Kidney capillary endothelial cell (primary cell): ENCODE results near the gene LDB2.
"Not testable (repeated sequence)": the region's sequence is repeated elsewhere in the genome, so short reads cannot be mapped to it uniquely, and the experiment has no call there.

Experiments
- DNase-seq: peaks from one replicate; pipeline ENCODE4 v3.0.0-alpha.2; 2018; ENCODE audit warnings: low spot score

Gene LDB2

GRCh38 chr4:16596267-16596666 is 302.2 kb downstream of the LDB2 start:
- DNase-seq = no peak

- no peak for DNase-seq
Observed at GRCh38 chr4:16594128-16594527, 304.3 kb downstream of the LDB2 start.

GRCh38 chr4:16593386-16593785 is 305.1 kb downstream of the LDB2 start:
- no peak for DNase-seq

- no peak for DNase-seq
Observed at GRCh38 chr4:16591272-16591826, 307.1 kb downstream of the LDB2 start.

GRCh38 chr4:16590797-16591196 is 307.6 kb downstream of the LDB2 start:
- DNase-seq = no peak

- no peak for DNase-seq
Observed at GRCh38 chr4:16588651-16589050, 309.8 kb downstream of the LDB2 start.

GRCh38 chr4:16588149-16588548 is 310.3 kb downstream of the LDB2 start:
- no peak for DNase-seq

GRCh38 chr4:16585053-16585452 is 313.4 kb downstream of the LDB2 start:
- no peak for DNase-seq

- no peak for DNase-seq
Observed at GRCh38 chr4:16583764-16584163, 314.7 kb downstream of the LDB2 start.

- DNase-seq = no peak
Observed at GRCh38 chr4:16582526-16582925, 315.9 kb downstream of the LDB2 start.

- no peak for DNase-seq
Observed at GRCh38 chr4:16582036-16582435, 316.4 kb downstream of the LDB2 start.

- DNase-seq = no peak
Observed at GRCh38 chr4:16581117-16581516, 317.3 kb downstream of the LDB2 start.

- DNase-seq = no peak
Observed at GRCh38 chr4:16580514-16580913, 317.9 kb downstream of the LDB2 start.

- DNase-seq = no peak
Observed at GRCh38 chr4:16579866-16580265, 318.6 kb downstream of the LDB2 start.

- no peak for DNase-seq
Observed at GRCh38 chr4:16577177-16577576, 321.3 kb downstream of the LDB2 start.

GRCh38 chr4:16574981-16575380 is 323.5 kb downstream of the LDB2 start:
- DNase-seq = no peak

GRCh38 chr4:16573739-16574138 is 324.7 kb downstream of the LDB2 start:
- no peak for DNase-seq

- DNase-seq = no peak
Observed at GRCh38 chr4:16573206-16573605, 325.2 kb downstream of the LDB2 start.

GRCh38 chr4:16572631-16573030 is 325.8 kb downstream of the LDB2 start:
- no peak for DNase-seq

GRCh38 chr4:16572161-16572560 is 326.3 kb downstream of the LDB2 start:
- DNase-seq = no peak

- no peak for DNase-seq
Observed at GRCh38 chr4:16569790-16570189, 328.7 kb downstream of the LDB2 start.

GRCh38 chr4:16557316-16557715 is 341.1 kb downstream of the LDB2 start:
- DNase-seq = not testable (repeated sequence)

GRCh38 chr4:16555156-16555555 is 343.3 kb downstream of the LDB2 start:
- no peak for DNase-seq

GRCh38 chr4:16550531-16550930 is 347.9 kb downstream of the LDB2 start:
- DNase-seq = no peak

GRCh38 chr4:16545656-16546055 is 352.8 kb downstream of the LDB2 start:
- no peak for DNase-seq
